Measurements from ENCODE around the gene SLC25A24.

Gene SLC25A24

GRCh38 chr1:108089477-108089876 lies 110.7 kb downstream of the SLC25A24 start:
- DNase-seq = no peak

DNA sequence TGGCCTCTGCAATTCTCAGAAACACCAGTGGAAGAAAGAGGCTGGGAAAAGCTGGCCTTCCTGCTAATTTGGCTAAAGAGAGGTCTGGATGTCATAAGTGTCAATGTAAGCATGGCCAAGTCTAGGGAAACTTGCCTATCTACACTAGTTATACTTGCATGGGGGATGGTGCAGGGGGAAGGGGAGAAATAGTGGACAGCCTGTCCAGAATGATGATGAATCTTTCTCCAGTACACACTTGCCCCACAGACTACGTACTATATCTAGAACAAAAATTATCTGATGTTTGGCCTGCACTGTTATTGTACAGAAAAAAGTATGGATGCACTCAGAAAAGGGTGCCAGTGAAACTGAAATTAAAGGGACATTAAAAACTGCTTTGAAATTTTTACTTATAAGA lies 114.5 kb downstream of the SLC25A24 start:
- DNase-seq = no peak

GRCh38 chr1:108084866-108085477 lies 115.2 kb downstream of the SLC25A24 start:
- no peak for DNase-seq

Measured in stimulated activated CD4-positive, alpha-beta T cell treated with anti-CD3 and anti-CD28 coated beads, Interleukin-2, amount 100 ng/mL, for 48 hours (primary cell).